Activated T-helper 1 cell treated with anti-CD3 and anti-CD28 coated beads, Interleukin-12 subunit alpha, Interleukin-12 subunit beta, Interleukin-2, Interleukin-4 antibody, amounts not matched to agents 30 ng/mL and 10 ng/mL and 1 ng/mL, durations not matched to agents 14 hours and 24 hours and 36 hours (primary cell): ENCODE results near the gene CELF4. TPM values are rescaled to one million over a fixed set of nuclear protein-coding genes. Genes with fewer than 3 reads are reported as not detected.

Experiments used
- DNase-seq: peaks from one replicate; pipeline ENCODE4 v3.0.0; 2021; ENCODE audit warnings: low spot score
- H3K27ac Mint-ChIP-seq: one replicate; pipeline ENCODE4 v1.8.0; 2021; ENCODE audit warnings: mild to moderate bottlenecking, mixed read lengths
- H3K27me3 Mint-ChIP-seq: one replicate; pipeline ENCODE4 v1.8.0; 2022; ENCODE audit warnings: mild to moderate bottlenecking, moderate library complexity, mixed read lengths; ENCODE audit not compliant: insufficient read depth
- H3K36me3 Mint-ChIP-seq: one replicate; pipeline ENCODE4 v1.8.0; 2021; ENCODE audit warnings: low read depth, mixed read lengths
- H3K4me1 Mint-ChIP-seq: one replicate; pipeline ENCODE4 v1.8.0; 2021; ENCODE audit warnings: low read depth, mixed read lengths
- H3K4me3 Mint-ChIP-seq: one replicate; pipeline ENCODE4 v1.8.0; 2021; ENCODE audit warnings: mild to moderate bottlenecking, moderate library complexity, mixed read lengths
- H3K9me3 Mint-ChIP-seq: one replicate; pipeline ENCODE4 v1.8.0; 2021; ENCODE audit warnings: mixed read lengths
- intact Hi-C: fragments of 100-400 bp; cut with micrococcal nuclease; formaldehyde crosslinking; loops from one replicate; pipeline ENCODE4 v1.15.1; 2024
- total RNA-seq: library from RNA; stranded (reverse); gene quantifications from 2 replicates; pipeline ENCODE4 v1.2.3, GENCODE V29; 2022

Gene CELF4
- total RNA-seq, 1 donor from 2014 or later, result not detected

GRCh38 chr18:37441821-37442220, 123.8 kb downstream of the CELF4 start:
- Mint-ChIP-seq H3K4me3 (no peak overlapping the region), H3K27me3 (peaks cover 3% of the 10 kb centered on the region), H3K27ac (no peak overlapping the region), H3K4me1 (peaks cover 6% of the 10 kb centered on the region), H3K9me3 (no peaks in the 10 kb centered on the region), H3K36me3 (no peaks in the 10 kb centered on the region)
- no peak for DNase-seq
- intact Hi-C loops, result no loop called here

GRCh38 chr18:37440206-37440605, 125.4 kb downstream of the CELF4 start:
- Mint-ChIP-seq H3K36me3 (no peaks in the 10 kb centered on the region), H3K27ac (no peak overlapping the region), H3K4me1 (peaks cover 6% of the 10 kb centered on the region), H3K27me3 (peaks cover 8% of the 10 kb centered on the region), H3K9me3 (no peaks in the 10 kb centered on the region), H3K4me3 (no peak overlapping the region)
- intact Hi-C loops, result no loop called here
- no peak for DNase-seq

GRCh38 chr18:37438417-37439180, 127.0 kb downstream of the CELF4 start:
- H3K4me3 Mint-ChIP-seq, result no peak overlapping the region
- no peaks in the 10 kb centered on the region for H3K36me3 Mint-ChIP-seq
- no peak for DNase-seq
- no peaks in the 10 kb centered on the region for H3K4me1 Mint-ChIP-seq
- H3K9me3 Mint-ChIP-seq, result no peaks in the 10 kb centered on the region
- intact Hi-C loops, result no loop called here
- no peak overlapping the region for H3K27ac Mint-ChIP-seq
- peaks cover 4% of the 10 kb centered on the region for H3K27me3 Mint-ChIP-seq

- no peaks in the 10 kb centered on the region for H3K9me3 Mint-ChIP-seq
- no peaks in the 10 kb centered on the region for H3K4me1 Mint-ChIP-seq
- DNase-seq, result no peak
- H3K27me3 Mint-ChIP-seq, result peaks cover 4% of the 10 kb centered on the region
- no peak overlapping the region for H3K4me3 Mint-ChIP-seq
- H3K36me3 Mint-ChIP-seq, result no peaks in the 10 kb centered on the region
- H3K27ac Mint-ChIP-seq, result no peak overlapping the region
- intact Hi-C loops, result no loop called here
Observed at GRCh38 chr18:37435996-37436395, 129.6 kb downstream of the CELF4 start.

GRCh38 chr18:37435150-37435867, 130.3 kb downstream of the CELF4 start:
- Mint-ChIP-seq H3K27ac (no peak overlapping the region), H3K36me3 (no peaks in the 10 kb centered on the region), H3K4me1 (no peaks in the 10 kb centered on the region), H3K27me3 (peaks cover 4% of the 10 kb centered on the region), H3K4me3 (no peak overlapping the region), H3K9me3 (no peaks in the 10 kb centered on the region)
- intact Hi-C loops, result no loop called here
- DNase-seq, result no peak

GRCh38 chr18:37434161-37434860, 131.3 kb downstream of the CELF4 start:
- no peaks in the 10 kb centered on the region for H3K4me1 Mint-ChIP-seq
- no peaks in the 10 kb centered on the region for H3K9me3 Mint-ChIP-seq
- H3K27ac Mint-ChIP-seq, result no peak overlapping the region
- no peak overlapping the region for H3K4me3 Mint-ChIP-seq
- H3K36me3 Mint-ChIP-seq, result no peaks in the 10 kb centered on the region
- peaks cover 4% of the 10 kb centered on the region for H3K27me3 Mint-ChIP-seq
- intact Hi-C loops, result no loop called here
- no peak for DNase-seq

- H3K27ac Mint-ChIP-seq, result no peak overlapping the region
- H3K36me3 Mint-ChIP-seq, result no peaks in the 10 kb centered on the region
- no peak overlapping the region for H3K4me3 Mint-ChIP-seq
- no peaks in the 10 kb centered on the region for H3K4me1 Mint-ChIP-seq
- DNase-seq, result no peak
- peaks cover 4% of the 10 kb centered on the region for H3K27me3 Mint-ChIP-seq
- no peaks in the 10 kb centered on the region for H3K9me3 Mint-ChIP-seq
- intact Hi-C loops, result no loop called here
Observed at GRCh38 chr18:37432436-37433195, 133.0 kb downstream of the CELF4 start.

- no peaks in the 10 kb centered on the region for H3K9me3 Mint-ChIP-seq
- no peak for DNase-seq
- intact Hi-C loops, result no loop called here
- H3K27me3 Mint-ChIP-seq, result peaks cover 2% of the 10 kb centered on the region
- H3K4me3 Mint-ChIP-seq, result no peak overlapping the region
- H3K27ac Mint-ChIP-seq, result no peak overlapping the region
- no peaks in the 10 kb centered on the region for H3K4me1 Mint-ChIP-seq
- H3K36me3 Mint-ChIP-seq, result no peaks in the 10 kb centered on the region
Observed at GRCh38 chr18:37430357-37431076, 135.1 kb downstream of the CELF4 start.

GRCh38 chr18:37429791-37430190, 135.8 kb downstream of the CELF4 start:
- intact Hi-C loops, result no loop called here
- no peaks in the 10 kb centered on the region for H3K9me3 Mint-ChIP-seq
- H3K4me1 Mint-ChIP-seq, result no peaks in the 10 kb centered on the region
- H3K36me3 Mint-ChIP-seq, result no peaks in the 10 kb centered on the region
- no peak overlapping the region for H3K4me3 Mint-ChIP-seq
- H3K27me3 Mint-ChIP-seq, result no peaks in the 10 kb centered on the region
- no peak overlapping the region for H3K27ac Mint-ChIP-seq
- no peak for DNase-seq

- H3K36me3 Mint-ChIP-seq, result no peaks in the 10 kb centered on the region
- DNase-seq, result no peak
- H3K27ac Mint-ChIP-seq, result no peak overlapping the region
- intact Hi-C loops, result no loop called here
- no peak overlapping the region for H3K4me3 Mint-ChIP-seq
- no peaks in the 10 kb centered on the region for H3K4me1 Mint-ChIP-seq
- H3K9me3 Mint-ChIP-seq, result no peaks in the 10 kb centered on the region
- no peaks in the 10 kb centered on the region for H3K27me3 Mint-ChIP-seq
Observed at GRCh38 chr18:37428288-37428974, 137.2 kb downstream of the CELF4 start.

GRCh38 chr18:37426586-37426985, 139.0 kb downstream of the CELF4 start:
- Mint-ChIP-seq H3K9me3 (no peaks in the 10 kb centered on the region), H3K27ac (no peak overlapping the region), H3K36me3 (no peaks in the 10 kb centered on the region), H3K4me3 (no peak overlapping the region), H3K4me1 (no peaks in the 10 kb centered on the region), H3K27me3 (no peaks in the 10 kb centered on the region)
- DNase-seq, result no peak
- intact Hi-C loops, result no loop called here

GRCh38 chr18:37425222-37425621, 140.4 kb downstream of the CELF4 start:
- intact Hi-C loops, result no loop called here
- H3K4me3 Mint-ChIP-seq, result no peak overlapping the region
- no peaks in the 10 kb centered on the region for H3K9me3 Mint-ChIP-seq
- no peak overlapping the region for H3K27ac Mint-ChIP-seq
- H3K27me3 Mint-ChIP-seq, result no peaks in the 10 kb centered on the region
- no peak for DNase-seq
- H3K36me3 Mint-ChIP-seq, result no peaks in the 10 kb centered on the region
- no peaks in the 10 kb centered on the region for H3K4me1 Mint-ChIP-seq
